ENCODE data around the gene ANKRD42.

Gene ANKRD42

GRCh38 chr11:83293457-83293774, 99.9 kb downstream of the ANKRD42 start:
- DNase-seq = no peak

- no peak for DNase-seq
These were observed 100.7 kb downstream of the ANKRD42 start for GRCh38 chr11:83294208-83294607.
